ENCODE measurements around the gene GATAD2A. TPM values are rescaled to one million over a fixed set of nuclear protein-coding genes. Genes with fewer than 3 reads are reported as not detected.

The GATAD2A gene
- total RNA-seq, 4 donors from 2014 or later: 45.6 to 102 (median 65.7) TPM

GRCh38 chr19:19381007-19381926 lies 24.2 kb upstream of the GATAD2A start:
- in situ Hi-C loops (cut with MboI; ENCODE audit: low pct_ligation_motif_present in 1 of 4, low pct_unique_long_range_greater_than_20kb in 1 of 4, low sequenced_read_pairs in 3 of 4): no loop called here
- 20 to 56% methylated on average over 1 to 11 of the region's 11 CpGs for WGBS, 2 donors (ENCODE audit: low coverage in 1 of 2)
- peak; percentile 42 for DNase-seq
- no peaks in the 10 kb centered on the region for H3K27me3 ChIP-seq
- no peak overlapping the region for H3K4me3 ChIP-seq
- H3K27ac ChIP-seq: peak overlapping the region; percentile 72 to 81 (median 75)
- peaks cover 18 to 83% (median 58%) of the 10 kb centered on the region in 4 donors for H3K4me1 ChIP-seq
- intact Hi-C loops (cut with DNase I; ENCODE audit: low total_unique reads): no loop called here
- TF ChIP-seq EP300 (IDR thresholded peaks at IDR 0.05; ENCODE audit: low read depth): no peak
- peak in 1 of 3 donors; percentile 15 for TF ChIP-seq POLR2AphosphoS5 (IDR thresholded peaks at IDR 0.05)
- no peaks in the 10 kb centered on the region for H3K36me3 ChIP-seq
- H3K9me3 ChIP-seq: no peaks in the 10 kb centered on the region

- Histone ChIP-seq H3K4me3 (no peak overlapping the region), H3K27ac (peak overlapping the region; percentile 72 to 81 (median 75)), H3K36me3 (no peaks in the 10 kb centered on the region), H3K27me3 (no peaks in the 10 kb centered on the region), H3K4me1 (peaks cover 22 to 87% (median 66%) of the 10 kb centered on the region in 4 donors), H3K9me3 (no peaks in the 10 kb centered on the region)
- peak; percentile 64 for DNase-seq
- WGBS, 2 donors (ENCODE audit: low coverage in 1 of 2): 77 to 83% methylated on average over 8 of the region's 8 CpGs
- intact Hi-C loops (cut with DNase I; ENCODE audit: low total_unique reads) (no loop called here), in situ Hi-C loops (cut with MboI; ENCODE audit: low pct_ligation_motif_present in 1 of 4, low pct_unique_long_range_greater_than_20kb in 1 of 4, low sequenced_read_pairs in 3 of 4) (no loop called here)
- no peak for TF ChIP-seq POLR2A (IDR thresholded peaks at IDR 0.05)
- TF ChIP-seq CTCF (IDR thresholded peaks at IDR 0.05): no peak
- no peak for TF ChIP-seq EP300 (IDR thresholded peaks at IDR 0.05; ENCODE audit: low read depth)
- TF ChIP-seq POLR2AphosphoS5 (IDR thresholded peaks at IDR 0.05): no peak
Observed at GRCh38 chr19:19382118-19382517, 23.4 kb upstream of the GATAD2A start.

- peaks cover 17 to 87% (median 58%) of the 10 kb centered on the region in 4 donors for H3K4me1 ChIP-seq
- no peaks in the 10 kb centered on the region for H3K27me3 ChIP-seq
- DNase-seq: no peak
- intact Hi-C loops (cut with DNase I; ENCODE audit: low total_unique reads) (no loop called here), in situ Hi-C loops (cut with MboI; ENCODE audit: low pct_ligation_motif_present in 1 of 4, low pct_unique_long_range_greater_than_20kb in 1 of 4, low sequenced_read_pairs in 3 of 4) (no loop called here)
- H3K9me3 ChIP-seq: no peaks in the 10 kb centered on the region
- H3K4me3 ChIP-seq: peak overlapping the region; percentile 39 to 99 (median 64)
- 55% methylated on average over 13 of the region's 13 CpGs; no CpG with 5 or more reads in 1 of the 2 donors for WGBS, 2 donors (ENCODE audit: low coverage in 1 of 2)
- H3K36me3 ChIP-seq: no peaks in the 10 kb centered on the region
- TF ChIP-seq EP300 (IDR thresholded peaks at IDR 0.05; ENCODE audit: low read depth) (no peak), CTCF (IDR thresholded peaks at IDR 0.05) (no peak), POLR2A (IDR thresholded peaks at IDR 0.05) (no peak), POLR2AphosphoS5 (IDR thresholded peaks at IDR 0.05) (no peak)
- peak overlapping the region in 3 of 4 donors; percentile 90 to 96 (median 94) for H3K27ac ChIP-seq
Observed at GRCh38 chr19:19384486-19384885, 21.0 kb upstream of the GATAD2A start.

- in situ Hi-C loops (cut with MboI; ENCODE audit: low pct_ligation_motif_present in 1 of 4, low pct_unique_long_range_greater_than_20kb in 1 of 4, low sequenced_read_pairs in 3 of 4): no loop called here
Observed at GRCh38 chr19:19385131-19385895, 20.2 kb upstream of the GATAD2A start.

More at GRCh38 chr19:19385131-19385895, 20.2 kb upstream of the GATAD2A start:
- Histone ChIP-seq H3K4me3 (peak overlapping the region; percentile 44 to 99 (median 83)), H3K27ac (peak overlapping the region; percentile 89 to 96 (median 92)), H3K9me3 (no peaks in the 10 kb centered on the region), H3K27me3 (no peaks in the 10 kb centered on the region), H3K4me1 (peaks cover 17 to 79% (median 52%) of the 10 kb centered on the region in 4 donors), H3K36me3 (no peaks in the 10 kb centered on the region)
- intact Hi-C loops (cut with DNase I; ENCODE audit: low total_unique reads): no loop called here
- TF ChIP-seq POLR2AphosphoS5 (IDR thresholded peaks at IDR 0.05) (peak; percentile 59 to 71 (median 69)), CTCF (IDR thresholded peaks at IDR 0.05) (peak in 2 of 5 experiments; percentile 15 to 40), POLR2A (IDR thresholded peaks at IDR 0.05) (peak; percentile 80), EP300 (IDR thresholded peaks at IDR 0.05; ENCODE audit: low read depth) (no peak)
- 1% methylated on average over 61 of the region's 75 CpGs; no CpG with 5 or more reads in 1 of the 2 donors for WGBS, 2 donors (ENCODE audit: low coverage in 1 of 2)
- DNase-seq: peak; percentile 100

Data from transverse colon (tissue), 4 donors.